Activated T-helper 1 cell treated with anti-CD3 and anti-CD28 coated beads, Interleukin-2, amount 50 U/mL, for 16 hours (primary cell): ENCODE data around the gene CELA2B.

Experiments
- DNase-seq, 2 donors: peaks; one replicate each; pipeline ENCODE4 v3.0.0-alpha.2; 2020; ENCODE audit warnings: low read depth in 1 of 2, low spot score in 1 of 2

CELA2B gene

GRCh38 chr1:15524021-15524282 is 48.0 kb downstream of the CELA2B start, which contains the start of gene CASP9:
Gene CASP9, minus strand, starts transcription at chr1:15524215. Its CDS starts 15 bp downstream, at chr1:15524200.
- DNase-seq: no peak

- peak; percentile 99 to 100 for DNase-seq
Measured at GRCh38 chr1:15524283-15525049, 48.6 kb downstream of the CELA2B start.

- no peak for DNase-seq
Measured at GRCh38 chr1:15525050-15526020, 49.4 kb downstream of the CELA2B start.

GRCh38 chr1:15526021-15526489 is 50.2 kb downstream of the CELA2B start:
- no peak for DNase-seq

DNA sequence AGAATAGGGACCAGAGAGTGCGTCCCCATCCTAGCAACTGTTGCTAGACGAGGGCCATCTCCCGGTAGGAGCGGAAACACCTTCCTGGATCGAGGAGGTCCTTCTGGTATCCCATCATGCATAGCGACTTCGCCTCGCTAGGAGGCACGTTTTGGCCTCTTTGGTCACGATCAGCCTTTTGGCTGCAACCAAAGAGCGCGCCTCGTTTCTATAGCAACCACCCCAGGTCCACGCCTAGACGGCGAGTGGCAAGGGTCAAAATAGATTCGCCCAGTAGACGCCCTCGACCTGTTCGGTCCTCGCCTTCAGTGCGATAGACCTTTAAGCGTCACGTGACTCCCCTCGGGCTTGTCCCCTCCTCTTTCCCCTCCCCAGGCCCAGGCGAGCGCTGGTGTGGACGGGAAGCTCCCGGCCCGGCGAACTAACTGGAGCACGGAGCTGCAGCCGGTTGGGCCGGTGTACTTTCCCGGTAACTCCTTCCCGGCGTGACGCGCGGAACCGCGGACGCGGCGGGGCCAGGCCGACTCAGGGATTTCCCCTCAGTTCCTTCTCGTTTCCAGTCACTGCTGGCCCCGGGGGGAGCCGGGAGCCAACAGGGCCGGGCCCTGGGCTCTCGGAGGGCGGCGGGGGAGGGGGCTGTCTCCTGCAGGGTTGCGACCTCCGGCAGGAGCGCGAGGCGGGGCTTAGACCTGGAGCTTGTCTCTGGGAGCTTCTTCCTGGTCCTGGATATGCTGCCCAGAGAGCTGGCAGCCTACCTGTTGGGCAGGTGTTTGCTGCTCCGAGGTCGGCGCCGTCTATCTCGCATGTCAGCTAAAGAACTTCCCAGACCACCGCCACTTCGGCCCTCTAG is 50.8 kb downstream of the CELA2B start, which contains the start of gene DNAJC16:
Gene DNAJC16, plus strand, starts transcription at position 359 of the 850 bp plus-strand sequence. CDS start 2,258 bp downstream, outside the sequence.
- peak; percentile 90 to 93 for DNase-seq

GRCh38 chr1:15531003-15531402 is 55.1 kb downstream of the CELA2B start:
- DNase-seq: no peak

GRCh38 chr1:15531682-15532081 is 55.8 kb downstream of the CELA2B start:
- no peak for DNase-seq

DNA sequence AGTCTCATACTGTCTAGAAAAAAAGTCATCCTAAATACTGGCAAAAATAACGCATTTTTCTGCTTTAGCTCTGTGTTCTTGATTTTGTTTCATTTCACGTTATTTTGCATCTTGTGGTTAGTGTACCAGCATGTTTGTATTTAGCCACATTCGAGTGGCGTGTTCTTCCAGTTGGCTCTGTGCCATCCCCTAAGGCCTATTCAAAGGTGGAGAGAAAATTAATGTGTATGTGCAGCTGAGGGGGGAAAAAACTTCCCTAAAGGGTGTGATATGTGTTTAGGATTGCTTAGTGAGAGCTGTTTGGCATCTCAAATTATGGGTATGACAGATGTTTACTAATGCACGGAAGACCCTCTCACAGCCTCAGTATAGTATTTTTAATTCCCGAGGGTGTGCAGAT is 62.9 kb downstream of the CELA2B start:
- no peak for DNase-seq

GRCh38 chr1:15540186-15540585 is 64.3 kb downstream of the CELA2B start:
- no peak for DNase-seq
